Suprapubic skin (tissue), 4 donors: ENCODE data around the gene SPATS2L. TPM values are rescaled to one million over a fixed set of nuclear protein-coding genes. Genes with fewer than 3 reads are reported as not detected.
A peak's percentile ranks its signal among the peaks of the same experiment; 100 is the strongest.

Experiments
- DNase-seq, 2 donors: peaks; one replicate each; pipeline ENCODE4 v3.0.0-alpha.2; 2019; ENCODE audit warnings: low spot score in 2 of 2
- H3K27ac ChIP-seq: fragments of 200-600 bp; sonication (generic); one replicate; pipeline ENCODE4 v1.5.1; 2019
- H3K27me3 ChIP-seq: fragments of 200-600 bp; sonication (generic); one replicate; pipeline ENCODE4 v1.5.1; 2019
- H3K36me3 ChIP-seq: fragments of 200-600 bp; sonication (generic); one replicate; pipeline ENCODE4 v1.5.1; 2019
- H3K4me1 ChIP-seq: fragments of 200-600 bp; sonication (generic); one replicate; pipeline ENCODE4 v1.5.1; 2019
- H3K4me3 ChIP-seq: fragments of 200-600 bp; sonication (generic); one replicate; pipeline ENCODE4 v1.5.1; 2019; ENCODE audit warnings: mild to moderate bottlenecking
- H3K9me3 ChIP-seq: fragments of 200-600 bp; sonication (generic); one replicate; pipeline ENCODE4 v1.5.1; 2019
- EP300 ChIP-seq: sonication (generic); formaldehyde crosslinking; IDR thresholded peaks from one replicate; pipeline ENCODE4 v1.6.1; 2017; ENCODE audit warnings: antibody characterized with exemption
- POLR2A ChIP-seq, 2 donors: fragments of 450-650 bp; IDR thresholded peaks; one replicate each; pipeline ENCODE4 v1.6.1; 2017; ENCODE audit warnings: antibody characterized with exemption in 2 of 2, mild to moderate bottlenecking in 2 of 2, moderate library complexity in 2 of 2
- POLR2AphosphoS5 ChIP-seq, 3 donors: sonication (generic); formaldehyde crosslinking; IDR thresholded peaks; one replicate each; pipeline ENCODE4 v1.6.1; 2017; ENCODE audit warnings: antibody characterized with exemption in 3 of 3
- WGBS: methylation state at CpG from one replicate; pipeline ENCODE4 v1.1.5; 2018; 5-methylcytosine and 5-hydroxymethylcytosine counted together
- total RNA-seq, 4 donors: library from RNA; depleted of rRNA; stranded (reverse); fragments of >200 nt; gene quantifications; one replicate each; pipeline ENCODE4 v1.1.0, GENCODE V29; 2016
- TF ChIP-seq, protein P1 (sequence below), 2 donors: fragments of 200-600 bp in 1 of 2; fragments of 450-650 bp in 1 of 2; sonication (generic) in 1 of 2; IDR thresholded peaks; one replicate each; pipeline ENCODE4 v1.5.1; 2016 to 2019; ENCODE audit warnings: antibody characterized with exemption in 2 of 2, mild to moderate bottlenecking in 1 of 2, moderate library complexity in 1 of 2

Gene SPATS2L
- total RNA-seq, 4 donors from 2014 or later: 39.9 to 104 (median 57.7) TPM

DNA sequence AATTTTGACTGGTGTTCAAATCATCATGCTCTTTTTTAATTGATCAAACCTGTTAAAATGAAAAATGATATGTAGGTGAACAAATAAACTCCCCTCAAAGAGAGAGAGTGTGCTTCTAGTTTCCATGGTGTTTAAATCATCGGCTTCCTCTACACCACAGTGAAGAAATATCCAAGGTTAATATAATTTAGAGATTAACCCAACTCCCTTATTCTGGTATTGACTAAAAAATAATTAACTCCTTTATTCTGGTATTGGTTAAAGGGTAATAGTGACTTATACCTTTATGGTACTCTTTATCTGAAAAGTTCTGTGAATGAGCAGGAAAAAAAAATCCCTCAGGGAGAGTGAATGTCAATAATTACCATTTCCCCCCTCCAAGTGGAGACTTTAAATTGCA, 93.1 kb downstream of the SPATS2L start:
- TF ChIP-seq POLR2AphosphoS5 (IDR thresholded peaks at IDR 0.05) (no peak), EP300 (no peak), POLR2A (IDR thresholded peaks at IDR 0.05) (no peak)
- TF ChIP-seq, protein P1, sequence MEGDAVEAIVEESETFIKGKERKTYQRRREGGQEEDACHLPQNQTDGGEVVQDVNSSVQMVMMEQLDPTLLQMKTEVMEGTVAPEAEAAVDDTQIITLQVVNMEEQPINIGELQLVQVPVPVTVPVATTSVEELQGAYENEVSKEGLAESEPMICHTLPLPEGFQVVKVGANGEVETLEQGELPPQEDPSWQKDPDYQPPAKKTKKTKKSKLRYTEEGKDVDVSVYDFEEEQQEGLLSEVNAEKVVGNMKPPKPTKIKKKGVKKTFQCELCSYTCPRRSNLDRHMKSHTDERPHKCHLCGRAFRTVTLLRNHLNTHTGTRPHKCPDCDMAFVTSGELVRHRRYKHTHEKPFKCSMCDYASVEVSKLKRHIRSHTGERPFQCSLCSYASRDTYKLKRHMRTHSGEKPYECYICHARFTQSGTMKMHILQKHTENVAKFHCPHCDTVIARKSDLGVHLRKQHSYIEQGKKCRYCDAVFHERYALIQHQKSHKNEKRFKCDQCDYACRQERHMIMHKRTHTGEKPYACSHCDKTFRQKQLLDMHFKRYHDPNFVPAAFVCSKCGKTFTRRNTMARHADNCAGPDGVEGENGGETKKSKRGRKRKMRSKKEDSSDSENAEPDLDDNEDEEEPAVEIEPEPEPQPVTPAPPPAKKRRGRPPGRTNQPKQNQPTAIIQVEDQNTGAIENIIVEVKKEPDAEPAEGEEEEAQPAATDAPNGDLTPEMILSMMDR (IDR thresholded peaks at IDR 0.05): no peak
- no peaks in the 10 kb centered on the region for H3K9me3 ChIP-seq
- no peak overlapping the region for H3K4me3 ChIP-seq
- no peaks in the 10 kb centered on the region for H3K4me1 ChIP-seq
- no peak for DNase-seq
- WGBS: 100% methylated on average over 1 of the region's 1 CpG
- H3K27ac ChIP-seq: no peak overlapping the region
- no peaks in the 10 kb centered on the region for H3K36me3 ChIP-seq
- H3K27me3 ChIP-seq: no peaks in the 10 kb centered on the region

DNA sequence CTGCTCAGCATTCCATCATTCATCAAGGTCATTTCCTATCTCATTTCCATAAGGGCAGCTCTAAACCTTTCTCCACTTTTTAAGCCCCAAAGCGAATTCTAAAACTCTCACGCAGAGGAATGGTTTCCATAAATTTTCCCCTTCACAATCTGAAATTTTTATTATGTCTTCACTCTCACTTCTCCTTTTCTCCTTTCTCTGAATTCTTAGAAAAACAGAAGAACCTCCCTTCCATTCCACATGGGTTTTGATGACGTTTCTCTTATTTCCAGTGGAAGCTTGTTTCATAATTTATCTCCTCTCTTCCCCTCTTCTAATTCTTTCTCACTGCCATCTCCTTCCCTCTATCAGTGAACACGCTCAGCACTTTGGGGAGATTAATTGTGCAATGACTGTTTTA, 97.3 kb downstream of the SPATS2L start:
- no peaks in the 10 kb centered on the region for H3K9me3 ChIP-seq
- no peaks in the 10 kb centered on the region for H3K27me3 ChIP-seq
- no peak overlapping the region for H3K4me3 ChIP-seq
- peaks cover 20% of the 10 kb centered on the region for H3K4me1 ChIP-seq
- no peak overlapping the region for H3K27ac ChIP-seq
- no peak for DNase-seq
- 81% methylated on average over 4 of the region's 4 CpGs for WGBS
- TF ChIP-seq POLR2AphosphoS5 (IDR thresholded peaks at IDR 0.05): no peak
- TF ChIP-seq, protein P1 (IDR thresholded peaks at IDR 0.05): no peak
- no peak for TF ChIP-seq POLR2A (IDR thresholded peaks at IDR 0.05)
- TF ChIP-seq EP300: no peak
- H3K36me3 ChIP-seq: no peaks in the 10 kb centered on the region

DNA sequence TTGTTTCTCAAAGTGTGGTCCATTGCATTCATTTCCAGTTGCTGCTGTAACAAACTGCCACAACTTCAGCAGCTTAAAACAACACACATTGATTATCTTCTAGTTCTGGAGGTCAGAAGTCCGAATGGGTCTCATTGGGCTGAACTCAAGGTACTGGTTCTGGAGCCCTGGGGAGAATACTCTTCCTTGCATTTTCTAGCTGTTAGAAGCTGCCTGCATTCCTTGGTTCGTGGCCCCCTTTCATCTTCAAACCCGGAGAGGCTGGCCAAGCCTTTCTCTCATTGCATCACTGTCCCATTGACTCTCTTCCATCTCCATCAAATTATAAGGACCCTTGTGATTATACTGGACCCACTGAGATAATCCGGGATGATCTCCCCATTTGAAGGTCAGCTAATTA, 98.1 kb downstream of the SPATS2L start:
- H3K27me3 ChIP-seq: no peaks in the 10 kb centered on the region
- TF ChIP-seq POLR2A (IDR thresholded peaks at IDR 0.05) (no peak), EP300 (no peak), POLR2AphosphoS5 (IDR thresholded peaks at IDR 0.05) (no peak)
- TF ChIP-seq, protein P1 (IDR thresholded peaks at IDR 0.05): no peak
- no peak for DNase-seq
- H3K9me3 ChIP-seq: no peaks in the 10 kb centered on the region
- peaks cover 20% of the 10 kb centered on the region for H3K4me1 ChIP-seq
- H3K27ac ChIP-seq: no peak overlapping the region
- H3K36me3 ChIP-seq: no peaks in the 10 kb centered on the region
- 97% methylated on average over 4 of the region's 4 CpGs for WGBS
- H3K4me3 ChIP-seq: no peak overlapping the region

DNA sequence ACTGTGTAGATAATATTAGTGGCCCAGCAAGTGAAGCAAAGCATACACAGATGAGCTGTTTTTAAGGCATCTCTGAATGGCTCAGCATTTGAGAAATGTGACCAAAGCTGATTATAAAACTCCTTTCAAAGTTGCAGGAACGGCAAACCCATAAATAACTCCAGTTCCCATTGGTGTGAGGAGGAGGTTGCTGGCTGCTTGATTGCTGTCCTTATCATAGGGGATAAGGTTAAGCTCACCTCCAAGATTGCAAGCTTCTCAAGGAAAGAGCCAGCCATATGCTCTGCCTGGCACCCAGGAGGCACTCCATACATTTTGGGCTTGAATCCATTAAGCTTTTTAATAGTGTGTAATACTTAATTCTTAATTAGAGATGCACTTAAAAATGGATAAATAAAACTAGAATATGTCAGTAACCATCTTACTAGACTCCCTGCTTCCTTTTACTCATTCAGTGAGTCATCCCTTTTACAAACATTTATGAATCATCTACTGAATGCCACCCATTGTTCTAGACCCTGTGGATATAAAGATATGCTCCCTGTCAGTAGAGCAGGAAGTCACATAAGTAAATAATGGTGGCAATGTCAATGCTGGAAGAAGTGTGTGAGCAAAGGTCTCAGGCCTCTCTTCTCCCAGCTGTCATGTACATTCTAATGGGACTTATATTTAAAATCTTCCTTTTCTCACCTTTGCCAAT, 99.3 kb downstream of the SPATS2L start:
- 18% methylated on average over 1 of the region's 1 CpG for WGBS
- Histone ChIP-seq H3K9me3 (no peaks in the 10 kb centered on the region), H3K27ac (peak overlapping the region; percentile 70), H3K36me3 (no peaks in the 10 kb centered on the region), H3K27me3 (no peaks in the 10 kb centered on the region), H3K4me3 (no peak overlapping the region), H3K4me1 (peaks cover 20% of the 10 kb centered on the region)
- DNase-seq: no peak
- TF ChIP-seq POLR2AphosphoS5 (IDR thresholded peaks at IDR 0.05) (no peak), POLR2A (IDR thresholded peaks at IDR 0.05) (no peak), EP300 (no peak)
- TF ChIP-seq, protein P1 (IDR thresholded peaks at IDR 0.05): no peak

DNA sequence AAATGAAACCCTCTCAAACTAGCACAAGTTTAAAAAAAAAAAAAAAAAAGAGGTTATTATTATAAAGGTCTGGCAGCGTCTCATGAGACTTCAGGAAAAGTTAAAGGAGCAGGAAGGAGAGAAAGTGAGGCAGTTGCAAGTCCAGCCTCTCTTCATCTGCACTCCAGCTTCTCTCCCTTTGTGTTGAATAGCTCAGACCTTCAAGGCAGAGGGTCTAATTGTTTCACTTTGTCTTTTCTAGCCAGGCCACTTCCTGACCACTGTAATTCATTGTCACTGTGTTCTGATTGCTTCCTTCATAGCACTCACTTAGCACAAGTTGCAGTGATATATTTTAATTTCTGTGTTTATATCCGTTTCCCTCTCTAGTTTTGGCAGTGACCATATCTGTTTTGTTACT, 99.9 kb downstream of the SPATS2L start:
- no peak overlapping the region for H3K4me3 ChIP-seq
- no peaks in the 10 kb centered on the region for H3K36me3 ChIP-seq
- H3K4me1 ChIP-seq: peaks cover 20% of the 10 kb centered on the region
- H3K27me3 ChIP-seq: no peaks in the 10 kb centered on the region
- no peak for TF ChIP-seq EP300
- no peak for TF ChIP-seq POLR2A (IDR thresholded peaks at IDR 0.05)
- TF ChIP-seq POLR2AphosphoS5 (IDR thresholded peaks at IDR 0.05): no peak
- TF ChIP-seq, protein P1 (IDR thresholded peaks at IDR 0.05): no peak
- H3K27ac ChIP-seq: peak overlapping the region; percentile 70
- H3K9me3 ChIP-seq: no peaks in the 10 kb centered on the region
- DNase-seq: no peak
- 53% methylated on average over 2 of the region's 2 CpGs for WGBS
